ENCODE data around the gene POLQ.
"Not testable (repeated sequence)": the region's sequence is repeated elsewhere in the genome, so short reads cannot be mapped to it uniquely, and the experiment has no call there.

POLQ gene

GRCh38 chr3:121508389-121508788, 37.4 kb downstream of the POLQ start:
- DNase-seq (ENCODE audit: low read depth) = no peak

- no peak for DNase-seq (ENCODE audit: low read depth)
Observed at GRCh38 chr3:121505256-121505655, 40.5 kb downstream of the POLQ start.

GRCh38 chr3:121504618-121505017, 41.2 kb downstream of the POLQ start:
- no peak for DNase-seq (ENCODE audit: low read depth)

GRCh38 chr3:121496786-121497185, 49.0 kb downstream of the POLQ start:
- no peak for DNase-seq (ENCODE audit: low read depth)

GRCh38 chr3:121493431-121493830, 52.4 kb downstream of the POLQ start:
- no peak for DNase-seq (ENCODE audit: low read depth)

GRCh38 chr3:121491683-121492320, 54.0 kb downstream of the POLQ start:
- DNase-seq (ENCODE audit: low read depth) = no peak

GRCh38 chr3:121490161-121490560, 55.6 kb downstream of the POLQ start:
- no peak for DNase-seq (ENCODE audit: low read depth)

GRCh38 chr3:121488628-121489027, 57.2 kb downstream of the POLQ start:
- DNase-seq (ENCODE audit: low read depth) = no peak

GRCh38 chr3:121483290-121483689, 62.5 kb downstream of the POLQ start:
- DNase-seq (ENCODE audit: low read depth) = no peak

- DNase-seq (ENCODE audit: low read depth) = peak; percentile 42
Observed at GRCh38 chr3:121482660-121483059, 63.1 kb downstream of the POLQ start.

- no peak for DNase-seq (ENCODE audit: low read depth)
Observed at GRCh38 chr3:121481106-121481880, 64.5 kb downstream of the POLQ start.

GRCh38 chr3:121477589-121477988, 68.2 kb downstream of the POLQ start:
- peak; percentile 19 for DNase-seq (ENCODE audit: low read depth)

GRCh38 chr3:121473001-121473400, 72.8 kb downstream of the POLQ start:
- no peak for DNase-seq (ENCODE audit: low read depth)

- no peak for DNase-seq (ENCODE audit: low read depth)
Observed at GRCh38 chr3:121467085-121467484, 78.7 kb downstream of the POLQ start.

GRCh38 chr3:121463745-121464144, 82.0 kb downstream of the POLQ start:
- DNase-seq (ENCODE audit: low read depth) = no peak

GRCh38 chr3:121462565-121462964, 83.2 kb downstream of the POLQ start:
- no peak for DNase-seq (ENCODE audit: low read depth)

- DNase-seq (ENCODE audit: low read depth) = not testable (repeated sequence)
Observed at GRCh38 chr3:121451752-121452151, 94.0 kb downstream of the POLQ start.

- DNase-seq (ENCODE audit: low read depth) = no peak
Observed at GRCh38 chr3:121443456-121443855, 102.3 kb downstream of the POLQ start.

- no peak for DNase-seq (ENCODE audit: low read depth)
Observed at GRCh38 chr3:121436641-121437040, 109.1 kb downstream of the POLQ start.

GRCh38 chr3:121436074-121436473, 109.7 kb downstream of the POLQ start:
- no peak for DNase-seq (ENCODE audit: low read depth)

GRCh38 chr3:121431726-121432517, 113.9 kb downstream of the POLQ start:
- no peak for DNase-seq (ENCODE audit: low read depth)

- DNase-seq (ENCODE audit: low read depth) = no peak
Observed at GRCh38 chr3:121430664-121431215, 115.0 kb downstream of the POLQ start.

- no peak for DNase-seq (ENCODE audit: low read depth)
Observed at GRCh38 chr3:121424549-121424948, 121.2 kb downstream of the POLQ start.
